ENCODE data around the gene NCOR1.
A peak's percentile ranks its signal among the peaks of the same experiment; 100 is the strongest.

NCOR1 gene

GRCh38 chr17:16141685-16142084 is 73.6 kb downstream of the NCOR1 start:
- H3K36me3 Mint-ChIP-seq (ENCODE audit: low read depth): peaks cover 68% of the 10 kb centered on the region
- no peaks in the 10 kb centered on the region for H3K4me1 Mint-ChIP-seq
- DNase-seq: no peak
- H3K4me3 Mint-ChIP-seq: no peak overlapping the region
- no peaks in the 10 kb centered on the region for H3K27me3 Mint-ChIP-seq (ENCODE audit: low read depth, poor library complexity)
- H3K9me3 Mint-ChIP-seq: no peaks in the 10 kb centered on the region
- no peak overlapping the region for H3K27ac Mint-ChIP-seq
- no peak for TF ChIP-seq CTCF (IDR thresholded peaks at IDR 0.05)

- Mint-ChIP-seq H3K27ac (no peak overlapping the region), H3K27me3 (ENCODE audit: low read depth, poor library complexity) (no peaks in the 10 kb centered on the region), H3K9me3 (no peaks in the 10 kb centered on the region), H3K4me1 (no peaks in the 10 kb centered on the region), H3K36me3 (ENCODE audit: low read depth) (peaks cover 62% of the 10 kb centered on the region), H3K4me3 (no peak overlapping the region)
- no peak for TF ChIP-seq CTCF (IDR thresholded peaks at IDR 0.05)
- no peak for DNase-seq
These were observed 74.5 kb downstream of the NCOR1 start for GRCh38 chr17:16140854-16141253.

- Mint-ChIP-seq H3K4me3 (no peak overlapping the region), H3K4me1 (no peaks in the 10 kb centered on the region), H3K9me3 (no peaks in the 10 kb centered on the region), H3K27ac (peak overlapping the region; percentile 23), H3K36me3 (ENCODE audit: low read depth) (peaks cover 46% of the 10 kb centered on the region), H3K27me3 (ENCODE audit: low read depth, poor library complexity) (no peaks in the 10 kb centered on the region)
- DNase-seq: no peak
- TF ChIP-seq CTCF (IDR thresholded peaks at IDR 0.05): no peak
These were observed 79.9 kb downstream of the NCOR1 start for GRCh38 chr17:16135461-16135860.

- H3K9me3 Mint-ChIP-seq: no peaks in the 10 kb centered on the region
- no peaks in the 10 kb centered on the region for H3K27me3 Mint-ChIP-seq (ENCODE audit: low read depth, poor library complexity)
- no peak overlapping the region for H3K4me3 Mint-ChIP-seq
- H3K4me1 Mint-ChIP-seq: no peaks in the 10 kb centered on the region
- peaks cover 32% of the 10 kb centered on the region for H3K36me3 Mint-ChIP-seq (ENCODE audit: low read depth)
- DNase-seq: no peak
- TF ChIP-seq CTCF (IDR thresholded peaks at IDR 0.05): no peak
- H3K27ac Mint-ChIP-seq: no peak overlapping the region
These were observed 83.7 kb downstream of the NCOR1 start for GRCh38 chr17:16131593-16131992.

GRCh38 chr17:16129441-16130205 is 85.7 kb downstream of the NCOR1 start:
- Mint-ChIP-seq H3K27ac (no peak overlapping the region), H3K27me3 (ENCODE audit: low read depth, poor library complexity) (no peaks in the 10 kb centered on the region), H3K4me1 (no peaks in the 10 kb centered on the region), H3K9me3 (no peaks in the 10 kb centered on the region), H3K36me3 (ENCODE audit: low read depth) (peaks cover 40% of the 10 kb centered on the region), H3K4me3 (no peak overlapping the region)
- DNase-seq: no peak
- TF ChIP-seq CTCF (IDR thresholded peaks at IDR 0.05): no peak

GRCh38 chr17:16123531-16123930 is 91.8 kb downstream of the NCOR1 start:
- H3K4me3 Mint-ChIP-seq: no peak overlapping the region
- peaks cover 70% of the 10 kb centered on the region for H3K36me3 Mint-ChIP-seq (ENCODE audit: low read depth)

More at GRCh38 chr17:16123531-16123930, 91.8 kb downstream of the NCOR1 start:
- no peak for DNase-seq
- TF ChIP-seq CTCF (IDR thresholded peaks at IDR 0.05): no peak
- Mint-ChIP-seq H3K9me3 (no peaks in the 10 kb centered on the region), H3K27me3 (ENCODE audit: low read depth, poor library complexity) (no peaks in the 10 kb centered on the region), H3K4me1 (no peaks in the 10 kb centered on the region), H3K27ac (peak overlapping the region; percentile 3)
